CD4-positive, alpha-beta T cell treated with Interleukin-15 for 4 hours (primary cell): ENCODE measurements around the gene IGF2R.
"Not testable (repeated sequence)": the region's sequence is repeated elsewhere in the genome, so short reads cannot be mapped to it uniquely, and the experiment has no call there.

ENCODE experiments used
- DNase-seq: peaks from one replicate; pipeline ENCODE4 v3.0.0-alpha.2; 2020; ENCODE audit warnings: low spot score

Gene IGF2R

GRCh38 chr6:159952289-159953005 lies 16.4 kb upstream of the IGF2R start:
- no peak for DNase-seq

- DNase-seq, result no peak
Observed at GRCh38 chr6:159953091-159953601, 15.7 kb upstream of the IGF2R start.

GRCh38 chr6:159955945-159956361 lies 12.9 kb upstream of the IGF2R start:
- DNase-seq, result no peak

- no peak for DNase-seq
Observed at GRCh38 chr6:159957071-159957673, 11.7 kb upstream of the IGF2R start.

GRCh38 chr6:159959165-159959975 lies 9.5 kb upstream of the IGF2R start:
- no peak for DNase-seq

- no peak for DNase-seq
Observed at GRCh38 chr6:159959976-159960384, 8.9 kb upstream of the IGF2R start.

GRCh38 chr6:159960485-159960884 lies 8.4 kb upstream of the IGF2R start:
- DNase-seq, result no peak

- DNase-seq, result no peak
Observed at GRCh38 chr6:159961528-159961927, 7.4 kb upstream of the IGF2R start.

GRCh38 chr6:159963111-159963510 lies 5.8 kb upstream of the IGF2R start:
- DNase-seq, result no peak

- no peak for DNase-seq
Observed at GRCh38 chr6:159964046-159964445, 4.8 kb upstream of the IGF2R start.

GRCh38 chr6:159966339-159966738 lies 2.5 kb upstream of the IGF2R start:
- DNase-seq, result no peak

- no peak for DNase-seq
Observed at GRCh38 chr6:159966981-159967380, 1.9 kb upstream of the IGF2R start.

- not testable (repeated sequence) for DNase-seq
Observed at GRCh38 chr6:159967621-159968020, 1.3 kb upstream of the IGF2R start.

- no peak for DNase-seq
Observed at GRCh38 chr6:159969204-159969912, 476 bp downstream of the IGF2R start.

- peak; percentile 27 for DNase-seq
Observed at GRCh38 chr6:159969921-159970320, 1.0 kb downstream of the IGF2R start.

- DNase-seq, result no peak
Observed at GRCh38 chr6:159970659-159971063, 1.8 kb downstream of the IGF2R start.

- no peak for DNase-seq
Observed at GRCh38 chr6:159971341-159972178, 2.7 kb downstream of the IGF2R start.

- DNase-seq, result no peak
Observed at GRCh38 chr6:159972506-159973268, 3.8 kb downstream of the IGF2R start.

- DNase-seq, result no peak
Observed at GRCh38 chr6:159973406-159973805, 4.5 kb downstream of the IGF2R start.

- no peak for DNase-seq
Observed at GRCh38 chr6:159973951-159974350, 5.1 kb downstream of the IGF2R start.
